ENCODE measurements around the gene CCDC63. TPM values are rescaled to one million over a fixed set of nuclear protein-coding genes. Genes with fewer than 3 reads are reported as not detected.
A peak's percentile ranks its signal among the peaks of the same experiment; 100 is the strongest.
"Not testable (repeated sequence)": the region's sequence is repeated elsewhere in the genome, so short reads cannot be mapped to it uniquely, and the experiment has no call there.

The CCDC63 gene
- total RNA-seq, 1 donor from 2014 or later, result not detected

- no peak for DNase-seq
These were observed 76.4 kb downstream of the CCDC63 start for GRCh38 chr12:110923192-110923591.

- DNase-seq, result no peak
These were observed 77.0 kb downstream of the CCDC63 start for GRCh38 chr12:110923692-110924334.

GRCh38 chr12:110927546-110927945 is 80.8 kb downstream of the CCDC63 start:
- DNase-seq, result no peak

GRCh38 chr12:110928700-110929099 is 81.9 kb downstream of the CCDC63 start:
- no peak for DNase-seq

- DNase-seq, result no peak
These were observed 83.0 kb downstream of the CCDC63 start for GRCh38 chr12:110929818-110930217.

- no peak for DNase-seq
These were observed 83.8 kb downstream of the CCDC63 start for GRCh38 chr12:110930348-110931314.

GRCh38 chr12:110931315-110931728 is 84.5 kb downstream of the CCDC63 start:
- no peak for DNase-seq

- no peak for DNase-seq
These were observed 85.3 kb downstream of the CCDC63 start for GRCh38 chr12:110932046-110932445.

- DNase-seq, result no peak
These were observed 86.7 kb downstream of the CCDC63 start for GRCh38 chr12:110933326-110933974.

GRCh38 chr12:110934093-110934852 is 87.5 kb downstream of the CCDC63 start:
- no peak for DNase-seq

GRCh38 chr12:110935588-110935987 is 88.8 kb downstream of the CCDC63 start:
- no peak for DNase-seq

GRCh38 chr12:110936367-110937103 is 89.7 kb downstream of the CCDC63 start:
- DNase-seq, result no peak

GRCh38 chr12:110937104-110937641 is 90.4 kb downstream of the CCDC63 start:
- DNase-seq, result peak; percentile 10

- DNase-seq, result no peak
These were observed 93.5 kb downstream of the CCDC63 start for GRCh38 chr12:110940296-110940695.

- no peak for DNase-seq
These were observed 94.1 kb downstream of the CCDC63 start for GRCh38 chr12:110940933-110941332.

- no peak for DNase-seq
These were observed 94.6 kb downstream of the CCDC63 start for GRCh38 chr12:110941391-110941790.

GRCh38 chr12:110943373-110943772 is 96.6 kb downstream of the CCDC63 start:
- DNase-seq, result no peak

- no peak for DNase-seq
These were observed 101.3 kb downstream of the CCDC63 start for GRCh38 chr12:110948041-110948440.

GRCh38 chr12:110950466-110950865 is 103.7 kb downstream of the CCDC63 start:
- not testable (repeated sequence) for DNase-seq

- not testable (repeated sequence) for DNase-seq
These were observed 104.1 kb downstream of the CCDC63 start for GRCh38 chr12:110950867-110951266.
